HEK293T (cell line): ENCODE measurements around the gene CYB5R3.

Source experiments
- BHLHE40 ChIP-seq: fragments of 450-650 bp; IDR thresholded peaks from 2 replicates; pipeline ENCODE4 v1.6.1; 2016; ENCODE audit warnings: mild to moderate bottlenecking, moderate library complexity, borderline replicate concordance
- FOXM1 ChIP-seq: fragments of 450-650 bp; IDR thresholded peaks from 2 replicates; pipeline ENCODE4 v1.6.1; 2017; ENCODE audit warnings: mild to moderate bottlenecking, borderline replicate concordance
- L3MBTL2 ChIP-seq: fragments of 450-650 bp; conservative IDR thresholded peaks from 2 replicates; pipeline ENCODE4 v1.6.1; 2016; ENCODE audit warnings: mild to moderate bottlenecking
- NFRKB ChIP-seq: fragments of 450-650 bp; IDR thresholded peaks from 2 replicates; pipeline ENCODE4 v1.6.1; 2016; ENCODE audit warnings: mild to moderate bottlenecking, moderate library complexity
- SP1 ChIP-seq: fragments of 450-650 bp; IDR thresholded peaks from 2 replicates; pipeline ENCODE4 v1.6.1; 2017
- SUZ12 ChIP-seq: fragments of 450-650 bp; IDR thresholded peaks from 2 replicates; pipeline ENCODE4 v1.6.1; 2016; ENCODE audit warnings: mild to moderate bottlenecking
- TARDBP ChIP-seq: fragments of 450-650 bp; IDR thresholded peaks from 2 replicates; pipeline ENCODE4 v1.6.1; 2016
- ZNF384 ChIP-seq: fragments of 450-650 bp; IDR thresholded peaks from 2 replicates; pipeline ENCODE4 v1.6.1; 2016

- no peak for TF ChIP-seq NFRKB
- no peak for TF ChIP-seq ZNF384
- TF ChIP-seq FOXM1: no peak
- TF ChIP-seq BHLHE40: no peak
- TF ChIP-seq TARDBP: no peak
- TF ChIP-seq SUZ12: no peak
- TF ChIP-seq SP1: no peak
- TF ChIP-seq L3MBTL2: no peak
Observed at GRCh38 chr22:42604403-42604802, 44.8 kb downstream of the CYB5R3 start.
